ENCODE results near the gene REEP1.

The REEP1 gene

GRCh38 chr2:86323273-86324021 lies 14.0 kb downstream of the REEP1 start:
- H2AK5ac ChIP-seq (ENCODE audit: low read length) = no peak overlapping the region

GRCh38 chr2:86319700-86320580 lies 17.5 kb downstream of the REEP1 start:
- Histone ChIP-seq H2BK5ac (ENCODE audit: low read length) (no peak overlapping the region), H3K4ac (ENCODE audit: low read depth, low read length) (no peak overlapping the region), H3K23ac (ENCODE audit: low read length) (no peak overlapping the region), H3K27me3 (ENCODE audit: insufficient read depth, low read length, poor library complexity) (no peaks in the 10 kb centered on the region), H2AK5ac (ENCODE audit: low read length) (no peak overlapping the region), H3K27ac (ENCODE audit: low read depth, low read length) (no peak overlapping the region), H3K18ac (ENCODE audit: low read length) (no peak overlapping the region), H3K79me1 (ENCODE audit: low read length) (no peaks in the 10 kb centered on the region), H4K5ac (ENCODE audit: low read length) (no peak overlapping the region), H3K56ac (ENCODE audit: low read length) (no peak overlapping the region), H3K4me1 (ENCODE audit: control insufficient read depth, low read depth, low read length) (no peaks in the 10 kb centered on the region), H3K36me3 (ENCODE audit: control insufficient read depth, insufficient read depth, low read length) (no peaks in the 10 kb centered on the region), H2BK15ac (replicated peaks; ENCODE audit: low read depth) (no peak overlapping the region), H3K9ac (ENCODE audit: low read length) (no peak overlapping the region), H4K8ac (ENCODE audit: low read depth, low read length) (no peak overlapping the region), H3K4me3 (ENCODE audit: low read length) (no peak overlapping the region), H3K79me2 (ENCODE audit: control insufficient read depth, insufficient read depth, low read length) (no peaks in the 10 kb centered on the region), H2BK120ac (ENCODE audit: low read depth, low read length) (no peak overlapping the region), H3K4me2 (ENCODE audit: low read length) (no peak overlapping the region)
- no peak for DNase-seq
- WGBS (ENCODE audit: extremely low coverage, insufficient coverage, low lambda C conversion rate) = no CpG with 5 or more reads among the region's 8 CpGs

More at GRCh38 chr2:86323273-86324021, 14.0 kb downstream of the REEP1 start:
- Histone ChIP-seq H4K8ac (ENCODE audit: low read depth, low read length) (no peak overlapping the region), H3K27ac (ENCODE audit: low read depth, low read length) (no peak overlapping the region), H3K4ac (ENCODE audit: low read depth, low read length) (no peak overlapping the region), H4K5ac (ENCODE audit: low read length) (no peak overlapping the region), H2BK120ac (ENCODE audit: low read depth, low read length) (no peak overlapping the region), H3K36me3 (ENCODE audit: control insufficient read depth, insufficient read depth, low read length) (no peaks in the 10 kb centered on the region), H3K4me1 (ENCODE audit: control insufficient read depth, low read depth, low read length) (no peaks in the 10 kb centered on the region), H3K23ac (ENCODE audit: low read length) (no peak overlapping the region), H3K4me3 (ENCODE audit: low read length) (no peak overlapping the region), H3K9ac (ENCODE audit: low read length) (no peak overlapping the region), H3K79me1 (ENCODE audit: low read length) (no peaks in the 10 kb centered on the region), H3K27me3 (ENCODE audit: insufficient read depth, low read length, poor library complexity) (no peaks in the 10 kb centered on the region), H3K18ac (ENCODE audit: low read length) (no peak overlapping the region), H2BK15ac (replicated peaks; ENCODE audit: low read depth) (no peak overlapping the region), H3K56ac (ENCODE audit: low read length) (no peak overlapping the region), H2BK5ac (ENCODE audit: low read length) (no peak overlapping the region), H3K79me2 (ENCODE audit: control insufficient read depth, insufficient read depth, low read length) (no peaks in the 10 kb centered on the region), H3K4me2 (ENCODE audit: low read length) (no peak overlapping the region)
- no peak for DNase-seq
- WGBS (ENCODE audit: extremely low coverage, insufficient coverage, low lambda C conversion rate) = no CpG with 5 or more reads among the region's 9 CpGs

- Histone ChIP-seq H2AK5ac (ENCODE audit: low read length) (no peak overlapping the region), H3K4ac (ENCODE audit: low read depth, low read length) (no peak overlapping the region), H3K27ac (ENCODE audit: low read depth, low read length) (no peak overlapping the region), H2BK15ac (replicated peaks; ENCODE audit: low read depth) (no peak overlapping the region), H3K9ac (ENCODE audit: low read length) (no peak overlapping the region), H3K56ac (ENCODE audit: low read length) (no peak overlapping the region), H3K79me1 (ENCODE audit: low read length) (no peaks in the 10 kb centered on the region), H2BK5ac (ENCODE audit: low read length) (no peak overlapping the region), H3K27me3 (ENCODE audit: insufficient read depth, low read length, poor library complexity) (no peaks in the 10 kb centered on the region), H3K23ac (ENCODE audit: low read length) (no peak overlapping the region), H4K5ac (ENCODE audit: low read length) (no peak overlapping the region), H3K4me1 (ENCODE audit: control insufficient read depth, low read depth, low read length) (no peaks in the 10 kb centered on the region), H3K36me3 (ENCODE audit: control insufficient read depth, insufficient read depth, low read length) (no peaks in the 10 kb centered on the region), H2BK120ac (ENCODE audit: low read depth, low read length) (no peak overlapping the region), H4K8ac (ENCODE audit: low read depth, low read length) (no peak overlapping the region), H3K4me3 (ENCODE audit: low read length) (no peak overlapping the region), H3K79me2 (ENCODE audit: control insufficient read depth, insufficient read depth, low read length) (no peaks in the 10 kb centered on the region), H3K18ac (ENCODE audit: low read length) (no peak overlapping the region), H3K4me2 (ENCODE audit: low read length) (no peak overlapping the region)
- no peak for DNase-seq
- WGBS (ENCODE audit: extremely low coverage, insufficient coverage, low lambda C conversion rate) = no CpG with 5 or more reads among the region's 6 CpGs
Observed at GRCh38 chr2:86315084-86315483, 22.3 kb downstream of the REEP1 start.

- Histone ChIP-seq H3K4me2 (ENCODE audit: low read length) (no peak overlapping the region), H2BK15ac (replicated peaks; ENCODE audit: low read depth) (no peak overlapping the region), H3K56ac (ENCODE audit: low read length) (no peak overlapping the region), H3K36me3 (ENCODE audit: control insufficient read depth, insufficient read depth, low read length) (no peaks in the 10 kb centered on the region), H3K4ac (ENCODE audit: low read depth, low read length) (no peak overlapping the region), H3K4me1 (ENCODE audit: control insufficient read depth, low read depth, low read length) (no peaks in the 10 kb centered on the region), H3K27ac (ENCODE audit: low read depth, low read length) (no peak overlapping the region), H3K4me3 (ENCODE audit: low read length) (no peak overlapping the region), H2BK120ac (ENCODE audit: low read depth, low read length) (no peak overlapping the region), H3K79me2 (ENCODE audit: control insufficient read depth, insufficient read depth, low read length) (no peaks in the 10 kb centered on the region), H2AK5ac (ENCODE audit: low read length) (no peak overlapping the region), H4K8ac (ENCODE audit: low read depth, low read length) (no peak overlapping the region), H3K18ac (ENCODE audit: low read length) (no peak overlapping the region), H3K27me3 (ENCODE audit: insufficient read depth, low read length, poor library complexity) (no peaks in the 10 kb centered on the region), H4K5ac (ENCODE audit: low read length) (no peak overlapping the region), H3K79me1 (ENCODE audit: low read length) (no peaks in the 10 kb centered on the region), H3K9ac (ENCODE audit: low read length) (no peak overlapping the region), H3K23ac (ENCODE audit: low read length) (no peak overlapping the region), H2BK5ac (ENCODE audit: low read length) (no peak overlapping the region)
- no peak for DNase-seq
- WGBS (ENCODE audit: extremely low coverage, insufficient coverage, low lambda C conversion rate) = no CpG with 5 or more reads among the region's 2 CpGs
Observed at GRCh38 chr2:86314125-86314524, 23.3 kb downstream of the REEP1 start.

GRCh38 chr2:86313341-86313740 lies 24.1 kb downstream of the REEP1 start:
- Histone ChIP-seq H2BK5ac (ENCODE audit: low read length) (no peak overlapping the region), H3K79me2 (ENCODE audit: control insufficient read depth, insufficient read depth, low read length) (no peaks in the 10 kb centered on the region), H2AK5ac (ENCODE audit: low read length) (no peak overlapping the region), H3K4ac (ENCODE audit: low read depth, low read length) (no peak overlapping the region), H3K18ac (ENCODE audit: low read length) (no peak overlapping the region), H3K56ac (ENCODE audit: low read length) (no peak overlapping the region), H3K4me1 (ENCODE audit: control insufficient read depth, low read depth, low read length) (no peaks in the 10 kb centered on the region), H3K79me1 (ENCODE audit: low read length) (no peaks in the 10 kb centered on the region), H3K23ac (ENCODE audit: low read length) (no peak overlapping the region), H3K4me3 (ENCODE audit: low read length) (no peak overlapping the region), H3K27ac (ENCODE audit: low read depth, low read length) (no peak overlapping the region), H3K36me3 (ENCODE audit: control insufficient read depth, insufficient read depth, low read length) (no peaks in the 10 kb centered on the region), H3K9ac (ENCODE audit: low read length) (no peak overlapping the region), H3K4me2 (ENCODE audit: low read length) (no peak overlapping the region), H3K27me3 (ENCODE audit: insufficient read depth, low read length, poor library complexity) (no peaks in the 10 kb centered on the region), H2BK15ac (replicated peaks; ENCODE audit: low read depth) (no peak overlapping the region), H2BK120ac (ENCODE audit: low read depth, low read length) (no peak overlapping the region), H4K8ac (ENCODE audit: low read depth, low read length) (no peak overlapping the region), H4K5ac (ENCODE audit: low read length) (no peak overlapping the region)
- no peak for DNase-seq
- WGBS (ENCODE audit: extremely low coverage, insufficient coverage, low lambda C conversion rate) = no CpG with 5 or more reads among the region's 2 CpGs

Measured in mesendoderm (in vitro differentiated cells).